ENCODE data around the gene TJP1.
"Not testable (repeated sequence)": the region's sequence is repeated elsewhere in the genome, so short reads cannot be mapped to it uniquely, and the experiment has no call there.

The TJP1 gene

GRCh38 chr15:29838352-29839010, 16.2 kb upstream of the TJP1 start:
- DNase-seq, result no peak

GRCh38 chr15:29835301-29835700, 13.0 kb upstream of the TJP1 start:
- DNase-seq, result no peak

GRCh38 chr15:29832709-29833108, 10.4 kb upstream of the TJP1 start:
- no peak for DNase-seq

GRCh38 chr15:29826908-29827820, 4.9 kb upstream of the TJP1 start:
- DNase-seq, result no peak

- DNase-seq, result no peak
These were observed 3.0 kb upstream of the TJP1 start for GRCh38 chr15:29825227-29825626.

GRCh38 chr15:29822684-29823459, 604 bp upstream of the TJP1 start:
- DNase-seq, result no peak

GRCh38 chr15:29821416-29822099, 710 bp downstream of the TJP1 start:
- no peak for DNase-seq

- no peak for DNase-seq
These were observed 1.7 kb downstream of the TJP1 start for GRCh38 chr15:29820394-29821154.

- DNase-seq, result no peak
These were observed 2.3 kb downstream of the TJP1 start for GRCh38 chr15:29819979-29820378.

- DNase-seq, result no peak
These were observed 4.1 kb downstream of the TJP1 start for GRCh38 chr15:29818141-29818540.

GRCh38 chr15:29817455-29817854, 4.8 kb downstream of the TJP1 start:
- DNase-seq, result not testable (repeated sequence)

GRCh38 chr15:29815000-29815710, 7.1 kb downstream of the TJP1 start:
- DNase-seq, result no peak

GRCh38 chr15:29813009-29813408, 9.3 kb downstream of the TJP1 start:
- no peak for DNase-seq

- DNase-seq, result no peak
These were observed 9.9 kb downstream of the TJP1 start for GRCh38 chr15:29812384-29812694.

- DNase-seq, result no peak
These were observed 10.4 kb downstream of the TJP1 start for GRCh38 chr15:29811691-29812383.

GRCh38 chr15:29805708-29806104, 16.6 kb downstream of the TJP1 start:
- DNase-seq, result no peak

GRCh38 chr15:29805043-29805707, 17.1 kb downstream of the TJP1 start:
- no peak for DNase-seq

- no peak for DNase-seq
These were observed 19.9 kb downstream of the TJP1 start for GRCh38 chr15:29802411-29802810.

- no peak for DNase-seq
These were observed 21.5 kb downstream of the TJP1 start for GRCh38 chr15:29800491-29801366.
